IMR-90 (cell line): ENCODE data around the gene SDCCAG8. TPM values are rescaled to one million over a fixed set of nuclear protein-coding genes. Genes with fewer than 3 reads are reported as not detected.

Source experiments
- ATAC-seq: fragments of 200-7000 bp; cut with Tn5 transposase; 2 replicates; pipeline ENCODE4 v1.9.1; 2020; ENCODE audit warnings: low read depth, mild to moderate bottlenecking, moderate library complexity
- BruUV-seq: library from RNA; stranded (reverse); fragments of 400-500 nt; replicated peaks from 2 replicates; lab custom pipeline; 2021; lab: Mats Ljungman, UMichigan
- CTCF ChIA-PET: fragments of 300-600 bp; formaldehyde crosslinking; extraction: SDS; loops from one replicate; lab custom pipeline; 2021; ENCODE audit warnings: antibody characterized with exemption; lab: Yijun Ruan, JAX
- POLR2A ChIA-PET: fragments of 300-600 bp; sonication (Branson Sonifier 250); formaldehyde crosslinking; loops from one replicate; lab custom pipeline; 2022; ENCODE audit warnings: antibody characterized with exemption; ENCODE audit not compliant: unreplicated experiment; lab: Charles Lee
- DNase-seq: peaks from one replicate; pipeline ENCODE4 v3.0.0; 2013
- H2AFZ ChIP-seq: replicated peaks from 2 replicates; pipeline ENCODE3; 2013; ENCODE audit warnings: low read length, mild to moderate bottlenecking; ENCODE audit not compliant: poor library complexity
- H2AK5ac ChIP-seq: 2 replicates; pipeline ENCODE4 v1.6.1; 2013; ENCODE audit warnings: low read depth, low read length, inconsistent platforms
- H2AK9ac ChIP-seq: replicated peaks from 2 replicates; pipeline ENCODE3; 2013; ENCODE audit warnings: mild to moderate bottlenecking, low read depth, low read length, moderate library complexity; ENCODE audit not compliant: poor library complexity
- H2BK120ac ChIP-seq: 2 replicates; pipeline ENCODE4 v1.6.1; 2013; ENCODE audit warnings: low read depth, low read length, inconsistent platforms
- H2BK15ac ChIP-seq: 3 replicates; pipeline ENCODE4 v1.6.1; 2013; ENCODE audit warnings: low read depth, low read length, inconsistent platforms
- H2BK20ac ChIP-seq: 2 replicates; pipeline ENCODE4 v1.6.1; 2013; ENCODE audit warnings: low read depth, mild to moderate bottlenecking, inconsistent platforms, low read length, moderate library complexity
- H2BK5ac ChIP-seq: 2 replicates; pipeline ENCODE4 v1.6.1; 2013; ENCODE audit warnings: mild to moderate bottlenecking, low read depth, low read length, inconsistent platforms; ENCODE audit not compliant: poor library complexity, severe bottlenecking
- H3K14ac ChIP-seq: replicated peaks from 2 replicates; pipeline ENCODE4 v1.6.1; 2013; ENCODE audit warnings: low read depth, low read length, inconsistent platforms
- H3K18ac ChIP-seq: 2 replicates; pipeline ENCODE4 v1.6.1; 2013; ENCODE audit warnings: low read depth, low read length, control low read depth
- H3K23ac ChIP-seq: 2 replicates; pipeline ENCODE4 v1.6.1; 2013; ENCODE audit warnings: low read depth, low read length, inconsistent platforms
- H3K27ac ChIP-seq: 2 replicates; pipeline ENCODE4 v1.5.1; 2013; ENCODE audit warnings: mild to moderate bottlenecking, control low read depth, low read length; ENCODE audit not compliant: insufficient read depth
- H3K27me3 ChIP-seq: 2 replicates; pipeline ENCODE4 v1.6.1; 2013; ENCODE audit warnings: low read length; ENCODE audit not compliant: control insufficient read depth, insufficient read depth
- H3K36me3 ChIP-seq: 2 replicates; pipeline ENCODE4 v1.6.1; 2013; ENCODE audit warnings: low read length, mixed read lengths; ENCODE audit not compliant: control insufficient read depth, insufficient read depth
- H3K4ac ChIP-seq: 2 replicates; pipeline ENCODE4 v1.6.1; 2013; ENCODE audit warnings: low read depth, low read length, inconsistent platforms
- H3K4me1 ChIP-seq: 2 replicates; pipeline ENCODE4 v1.6.1; 2013; ENCODE audit warnings: low read length, mixed read lengths; ENCODE audit not compliant: control insufficient read depth, insufficient read depth
- H3K4me2 ChIP-seq: 2 replicates; pipeline ENCODE4 v1.6.1; 2013; ENCODE audit warnings: low read depth, mild to moderate bottlenecking, control low read depth, low read length, moderate library complexity
- H3K4me3 ChIP-seq: 2 replicates; pipeline ENCODE4 v1.5.1; 2013; ENCODE audit warnings: low read depth, mild to moderate bottlenecking, control low read depth, low read length, moderate library complexity; ENCODE audit not compliant: insufficient read depth
- H3K56ac ChIP-seq: 2 replicates; pipeline ENCODE4 v1.6.1; 2013; ENCODE audit warnings: low read length, inconsistent platforms; ENCODE audit not compliant: insufficient read depth; ENCODE audit errors: extremely low read depth
- H3K79me1 ChIP-seq, 2 experiments: 2 replicates each; pipeline ENCODE4 v1.6.1; 2013; ENCODE audit warnings: low read length in 2 of 2, inconsistent platforms in 1 of 2, low read depth in 1 of 2
- H3K9ac ChIP-seq: 2 replicates; pipeline ENCODE4 v1.6.1; 2013; ENCODE audit warnings: low read depth, low read length, control low read depth
- H3K9me1 ChIP-seq: 2 replicates; pipeline ENCODE4 v1.6.1; 2013; ENCODE audit warnings: low read length, inconsistent platforms; ENCODE audit not compliant: insufficient read depth
- H3K9me3 ChIP-seq: 2 replicates; pipeline ENCODE4 v1.6.1; 2013; ENCODE audit warnings: low read length; ENCODE audit not compliant: control insufficient read depth, insufficient read depth
- H4K20me1 ChIP-seq: 2 replicates; pipeline ENCODE4 v1.6.1; 2013; ENCODE audit warnings: low read length, inconsistent platforms; ENCODE audit not compliant: insufficient read depth
- H4K5ac ChIP-seq: 2 replicates; pipeline ENCODE4 v1.6.1; 2013; ENCODE audit warnings: mild to moderate bottlenecking, low read depth, low read length, control low read depth
- H4K8ac ChIP-seq, 2 experiments: 2 replicates each; pipeline ENCODE4 v1.6.1; 2013; ENCODE audit warnings: low read depth in 2 of 2, low read length in 2 of 2, control low read depth in 1 of 2, inconsistent platforms in 1 of 2
- H4K91ac ChIP-seq: 2 replicates; pipeline ENCODE4 v1.6.1; 2013; ENCODE audit warnings: low read depth, low read length, inconsistent platforms; ENCODE audit not compliant: insufficient read depth
- MAFK ChIP-seq: IDR thresholded peaks from 2 replicates; pipeline ENCODE4 v1.6.1; 2012; ENCODE audit warnings: low read depth, low read length, improper control_type of control experiment
- MAZ ChIP-seq: IDR thresholded peaks from 2 replicates; pipeline ENCODE4 v1.6.1; 2012; ENCODE audit warnings: low read depth, mild to moderate bottlenecking, low read length, improper control_type of control experiment, moderate library complexity, borderline replicate concordance
- POLR2A ChIP-seq: IDR thresholded peaks from 2 replicates; pipeline ENCODE4 v1.6.1; 2012; ENCODE audit warnings: mild to moderate bottlenecking, low read depth, low read length
- WGBS, 2 experiments: methylation state at CpG; one replicate each; pipeline versions ENCODE4 v1.1.5 to v1.1.7; 2013; ENCODE audit warnings: missing lambda C conversion rate in 2 of 2; ENCODE audit not compliant: insufficient read length in 1 of 2; ENCODE audit errors: extremely low coverage in 2 of 2; 5-methylcytosine and 5-hydroxymethylcytosine counted together
- dilution Hi-C: fragments of 300-500 bp; cut with HindIII; formaldehyde crosslinking; loops from one replicate; pipeline ENCODE4 v1.14.3; 2018; ENCODE audit warnings: low sequenced_read_pairs; ENCODE audit not compliant: unreplicated experiment
- in situ Hi-C: fragments of 300-500 bp; cut with MboI; formaldehyde crosslinking; loops from 3 replicates; pipeline ENCODE4 v1.14.3; 2019; ENCODE audit warnings: low sequenced_read_pairs, inconsistent platforms, mixed read lengths
- intact Hi-C: fragments of 100-400 bp; cut with micrococcal nuclease; formaldehyde crosslinking; loops from 2 replicates; pipeline ENCODE4 v1.10.0; 2022
- polyA plus RNA-seq, 3 experiments: library from polyadenylated mRNA; depleted of rRNA; stranded (reverse); fragments of >200 nt; gene quantifications; 2 replicates each; pipeline ENCODE4 v1.2.3, GENCODE V29; 2012; ENCODE audit warnings: low replicate concordance in 1 of 3
- total RNA-seq: library from RNA; depleted of rRNA; stranded (reverse); fragments of >200 nt; gene quantifications from 2 replicates; pipeline ENCODE4 v1.2.3, GENCODE V29; 2012

The SDCCAG8 gene
- total and polyA plus RNA-seq, 2 of the 4 experiments (the other 2 are of a cell fraction) = 25.2 to 46.8 TPM

- Histone ChIP-seq H4K91ac (no peak overlapping the region), H3K27me3 (no peaks in the 10 kb centered on the region), H4K8ac (no peak overlapping the region), H3K4me3 (no peak overlapping the region), H3K18ac (no peak overlapping the region), H2BK5ac (no peak overlapping the region), H2AFZ (peak overlapping the region; percentile 3), H3K9me3 (no peaks in the 10 kb centered on the region), H3K4me1 (peaks cover 6% of the 10 kb centered on the region), H3K4me2 (no peak overlapping the region), H2BK15ac (no peak overlapping the region), H2AK5ac (no peak overlapping the region), H3K56ac (no peak overlapping the region), H2BK120ac (no peak overlapping the region), H3K23ac (no peak overlapping the region), H3K9ac (no peak overlapping the region), H3K36me3 (peaks cover 8% of the 10 kb centered on the region), H3K14ac (no peak overlapping the region), H2AK9ac (no peak overlapping the region), H4K20me1 (no peaks in the 10 kb centered on the region), H4K5ac (no peak overlapping the region), H3K27ac (no peak overlapping the region), H2BK20ac (no peak overlapping the region), H3K4ac (no peak overlapping the region), H3K9me1 (0 out of 2 replicates have a peak, but pooled peaks cover 5% of the 10 kb centered on the region), H3K79me1 (peaks cover 0 to 3% of the 10 kb centered on the region in 2 experiments; a peak in 2 of 4 replicates)
- DNase-seq = no peak
- ChIA-PET POLR2A (no interaction called here), CTCF (no interaction called here)
- intact Hi-C loops (loop anchor here (10.0 kb wide), 2 partner anchors 175 to 1785 kb away; partner anchors contain the start of gene KMO), in situ Hi-C loops (loop anchor here (10.0 to 25.0 kb wide), 4 partner anchors 858 to 1708 kb away; no protein-coding TSS in a partner anchor), dilution Hi-C loops (no loop called here)
- no peak for ATAC-seq
- TF ChIP-seq POLR2A (no peak), MAZ (no peak), MAFK (no peak)
- no TSS peak for BruUV-seq
- WGBS, 2 experiments = 72% methylated on average over 3 of the region's 7 CpGs; no CpG with 5 or more reads in 1 of the 2 experiments
These were observed 64.4 kb downstream of the SDCCAG8 start for GRCh38 chr1:243320224-243320623.
